HG02973 (cell line): ENCODE measurements around the gene GPR84.

Experiments
- ATAC-seq: cut with Tn5 transposase; IDR thresholded peaks from one replicate; pipeline ENCODE4 v1.9.1; 2021; ENCODE audit warnings: moderate library complexity; ENCODE audit not compliant: unreplicated experiment

GPR84 gene

DNA sequence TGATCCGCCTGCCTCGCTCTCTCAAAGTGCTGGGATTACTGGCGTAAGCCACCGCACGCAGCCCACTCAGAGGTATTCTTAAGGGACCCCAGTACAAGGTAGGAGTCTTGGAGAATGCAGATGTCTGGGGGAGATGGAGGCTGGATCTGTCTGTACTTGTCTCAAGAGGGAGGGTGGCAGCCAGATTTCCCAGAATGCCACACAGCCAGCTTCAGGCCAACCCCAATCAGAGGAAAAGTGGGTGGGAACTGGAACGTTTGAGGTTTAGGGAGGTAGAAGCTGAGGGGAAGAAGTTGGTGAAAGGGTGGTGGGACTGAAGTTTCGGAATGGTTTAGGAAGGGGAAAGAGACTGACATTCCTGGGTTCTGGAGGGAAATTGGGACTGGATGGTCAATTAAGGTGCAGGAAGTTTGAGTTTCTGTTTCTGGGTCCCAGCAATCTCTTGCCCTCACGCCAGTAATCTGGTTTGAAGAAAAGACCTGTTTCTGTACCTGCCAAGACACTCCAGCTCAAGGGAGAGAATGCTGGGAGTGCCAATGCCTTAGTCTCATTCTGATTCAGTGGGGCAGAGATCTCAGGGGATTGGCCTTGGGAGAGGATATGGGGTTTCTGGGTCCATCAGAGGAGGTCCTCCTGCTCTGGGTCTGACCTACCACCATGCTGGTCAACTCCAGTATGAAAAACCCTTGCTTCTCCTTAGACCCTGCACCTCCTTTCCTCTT is 28.4 kb upstream of the GPR84 start:
- no peak for ATAC-seq

DNA sequence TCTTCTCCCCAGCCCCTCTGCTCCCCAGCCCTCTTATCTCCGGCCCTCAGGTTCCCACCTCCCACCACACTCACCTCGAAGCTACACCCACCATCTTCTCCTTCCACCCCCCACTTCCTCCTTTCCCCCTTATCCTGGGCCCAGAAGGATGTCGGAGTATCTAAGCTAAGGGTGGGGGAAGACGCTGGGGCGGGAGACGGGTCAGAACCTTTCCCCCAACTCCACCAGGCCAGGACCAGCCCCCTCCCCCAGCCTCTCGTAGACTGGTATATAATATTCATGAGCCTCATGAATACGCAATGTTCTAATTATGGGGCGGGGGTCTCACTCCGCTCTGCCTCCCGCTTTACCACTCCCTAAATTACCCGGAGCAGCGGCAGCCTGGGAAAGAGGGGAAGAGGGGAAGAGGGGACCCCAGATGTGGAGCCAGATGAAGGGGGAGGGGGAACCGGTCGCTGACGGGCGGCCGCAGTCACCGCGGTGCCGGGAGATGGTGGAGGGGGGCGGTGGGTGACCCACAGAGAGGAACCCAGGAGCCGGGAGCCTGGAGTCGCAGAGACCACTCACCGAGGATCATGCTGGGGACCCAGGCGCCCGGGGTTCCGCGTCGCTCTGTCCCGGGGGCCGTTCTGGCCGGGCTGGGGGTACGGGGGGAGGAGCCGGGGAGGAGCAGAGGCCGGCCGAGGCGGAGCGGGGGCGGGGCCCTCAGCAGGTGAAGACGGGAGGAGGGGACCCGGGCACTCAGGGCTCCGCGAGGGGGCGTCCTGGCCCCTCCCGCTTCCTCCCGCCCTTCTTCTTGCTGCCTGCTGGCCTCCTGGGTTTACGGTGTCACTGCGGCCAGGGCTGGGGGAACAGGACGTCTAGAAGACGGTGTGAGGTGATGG is 26.6 kb upstream of the GPR84 start:
- ATAC-seq: peak; percentile 57

DNA sequence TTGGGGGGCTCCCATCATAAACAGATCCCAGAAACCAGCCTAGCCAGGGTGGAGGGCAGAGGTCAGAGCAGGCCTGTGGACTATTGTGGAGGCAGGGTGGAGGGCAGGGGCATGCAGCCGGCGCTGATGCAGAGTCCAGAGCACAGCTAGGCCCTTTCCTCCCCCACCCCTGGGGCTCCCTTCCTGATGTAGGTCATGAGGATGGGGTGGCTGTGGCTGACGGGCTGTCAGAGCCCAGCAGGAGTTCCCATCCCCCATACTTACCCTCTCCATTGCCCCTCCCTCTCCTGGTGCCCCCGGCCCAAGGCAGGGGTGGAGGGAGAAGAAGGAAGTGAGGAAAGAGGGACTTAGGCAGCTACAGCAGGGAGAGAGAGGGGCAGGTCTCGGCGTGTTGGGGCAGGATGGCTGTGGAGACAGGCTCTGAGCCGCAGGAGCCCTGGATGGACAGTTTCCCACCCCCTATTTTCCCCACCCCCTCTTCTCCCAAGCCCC is 25.9 kb upstream of the GPR84 start:
- ATAC-seq: no peak

DNA sequence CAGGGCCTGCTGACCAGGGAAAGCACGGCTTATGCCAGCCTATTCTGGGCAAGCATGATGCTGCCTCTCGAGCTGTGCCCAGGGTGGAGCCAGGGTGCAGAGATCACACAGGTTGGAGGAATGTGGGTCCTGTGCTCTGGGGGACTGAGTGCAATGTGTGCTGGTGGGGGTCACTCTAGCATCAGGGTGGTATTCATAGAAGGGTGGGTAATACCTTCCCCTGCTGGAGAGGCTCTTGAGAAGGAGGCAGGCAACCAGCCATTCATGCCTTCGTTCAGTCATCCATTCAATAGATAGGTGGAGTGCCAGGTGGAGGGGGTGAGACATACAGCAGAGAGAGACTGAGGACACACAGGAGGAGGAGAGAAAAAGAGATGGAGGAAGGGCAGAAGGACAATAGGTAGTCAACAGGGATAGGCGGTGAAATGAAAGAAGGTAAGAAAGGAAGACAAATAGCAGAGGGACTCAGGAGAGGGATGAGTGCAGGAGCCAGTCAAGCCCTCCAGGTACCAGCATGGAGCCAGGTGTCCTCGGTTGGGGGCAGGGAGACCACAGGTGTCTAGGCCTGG is 25.4 kb upstream of the GPR84 start:
- no peak for ATAC-seq

DNA sequence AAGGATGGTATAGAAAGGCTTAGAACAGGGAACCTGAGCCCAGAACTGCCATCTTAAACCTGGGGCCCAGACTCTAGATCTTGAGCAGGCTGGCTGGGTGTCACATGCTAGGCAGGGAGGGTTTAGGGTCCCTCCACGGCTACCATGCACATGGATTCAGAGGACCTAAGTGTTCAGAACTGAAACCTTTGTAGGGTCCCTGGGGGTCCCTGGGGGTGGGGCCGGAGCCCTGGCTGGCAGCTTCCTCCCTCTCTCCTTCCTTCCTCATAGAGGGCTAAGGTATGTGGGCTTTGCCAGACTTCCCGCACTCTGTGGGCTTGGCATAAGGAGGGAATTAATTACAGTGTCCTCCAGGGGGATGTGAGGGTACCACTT is 24.8 kb upstream of the GPR84 start:
- no peak for ATAC-seq

DNA sequence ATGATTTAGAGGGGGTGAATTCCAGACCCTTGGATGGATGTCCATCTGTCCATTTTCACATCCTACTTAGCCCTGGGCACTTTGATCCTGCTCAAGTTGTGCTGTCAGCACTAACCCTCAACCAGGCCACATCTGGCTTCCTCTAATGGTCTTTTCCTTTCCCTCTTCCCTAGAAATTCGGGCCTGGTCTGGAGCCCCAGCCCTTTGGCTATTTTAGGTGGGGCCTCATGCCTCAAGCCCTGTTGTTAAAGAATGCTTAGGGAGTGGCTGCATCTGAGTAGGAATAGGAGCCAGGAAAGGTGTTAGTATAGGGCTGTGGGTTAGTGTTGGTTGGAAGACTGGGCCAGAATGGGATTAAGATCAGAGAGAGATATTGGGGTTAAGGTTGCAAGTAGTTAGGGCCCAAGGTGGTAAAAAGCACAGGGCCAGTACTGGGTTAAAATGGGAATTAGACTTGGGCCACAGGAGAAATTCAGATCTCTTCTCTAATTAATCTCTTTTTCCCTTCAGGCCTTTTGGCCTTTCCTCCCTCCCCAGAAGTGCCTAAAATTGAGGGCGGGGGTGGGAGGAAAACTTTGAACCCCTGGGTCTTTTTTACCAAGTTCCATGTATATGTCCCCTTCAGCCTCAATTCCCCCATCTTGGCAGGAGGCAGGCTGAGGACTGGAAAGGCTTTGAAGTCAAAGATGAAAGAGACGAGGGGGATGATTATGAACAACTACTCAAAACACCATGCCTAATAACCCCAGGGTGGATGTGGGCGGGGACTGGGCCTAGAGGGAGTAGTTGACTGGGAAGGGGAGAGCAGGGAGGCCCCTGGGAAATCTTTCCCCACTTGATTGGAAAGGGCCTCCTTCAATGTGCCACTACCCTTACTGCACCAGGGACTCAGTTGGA is 24.2 kb upstream of the GPR84 start:
- ATAC-seq: no peak

DNA sequence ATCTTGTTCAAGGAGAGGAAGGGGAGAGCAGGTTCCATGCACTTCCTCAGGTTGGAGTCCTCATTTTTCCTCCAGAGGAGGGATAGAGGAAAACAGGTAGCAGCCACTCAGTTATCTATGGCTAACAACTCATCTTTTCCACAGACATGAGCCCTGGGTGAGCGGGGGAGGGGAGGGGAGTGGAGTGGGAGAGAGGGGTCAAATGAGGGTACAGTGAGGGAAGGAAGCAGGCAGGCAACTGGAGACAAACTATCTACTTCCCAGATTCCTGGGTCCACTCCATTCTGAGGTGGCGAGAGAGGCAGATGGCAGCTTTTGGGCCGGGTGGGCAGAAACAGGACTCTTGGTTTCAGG is 22.8 kb upstream of the GPR84 start:
- no peak for ATAC-seq

DNA sequence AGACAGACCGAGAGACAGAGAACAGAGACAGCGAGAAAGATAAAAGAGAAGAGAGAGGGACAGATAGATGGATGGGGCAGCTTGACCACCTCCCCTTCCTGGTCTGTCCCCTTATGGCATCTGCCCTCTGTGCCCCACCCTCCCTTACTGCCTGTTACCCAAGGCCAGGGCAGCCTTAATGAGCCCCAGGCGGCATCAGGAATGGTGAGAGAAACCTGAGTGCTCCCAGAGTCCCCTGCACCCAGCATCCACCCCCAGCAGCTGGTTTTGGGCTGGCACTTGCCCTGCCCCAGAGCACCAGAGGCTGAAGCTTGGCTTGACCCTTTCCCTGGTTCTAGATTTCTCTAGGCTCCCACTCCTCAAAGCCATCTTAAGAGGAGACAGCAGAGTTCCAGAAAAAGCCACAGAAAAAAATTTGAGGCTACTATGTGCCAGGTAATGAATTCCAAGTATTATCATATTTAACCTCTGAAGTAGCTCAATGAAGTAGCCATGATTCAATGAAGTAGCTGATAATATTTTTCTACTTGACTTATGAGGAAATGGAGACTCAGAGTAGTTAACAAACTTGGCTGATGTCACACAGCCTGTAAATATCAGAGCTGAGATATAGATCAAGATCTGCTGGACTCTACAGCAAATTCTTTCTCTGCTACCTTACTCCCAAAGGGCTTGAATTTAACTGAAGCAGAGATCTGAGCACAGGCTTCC is 22.3 kb upstream of the GPR84 start:
- no peak for ATAC-seq

DNA sequence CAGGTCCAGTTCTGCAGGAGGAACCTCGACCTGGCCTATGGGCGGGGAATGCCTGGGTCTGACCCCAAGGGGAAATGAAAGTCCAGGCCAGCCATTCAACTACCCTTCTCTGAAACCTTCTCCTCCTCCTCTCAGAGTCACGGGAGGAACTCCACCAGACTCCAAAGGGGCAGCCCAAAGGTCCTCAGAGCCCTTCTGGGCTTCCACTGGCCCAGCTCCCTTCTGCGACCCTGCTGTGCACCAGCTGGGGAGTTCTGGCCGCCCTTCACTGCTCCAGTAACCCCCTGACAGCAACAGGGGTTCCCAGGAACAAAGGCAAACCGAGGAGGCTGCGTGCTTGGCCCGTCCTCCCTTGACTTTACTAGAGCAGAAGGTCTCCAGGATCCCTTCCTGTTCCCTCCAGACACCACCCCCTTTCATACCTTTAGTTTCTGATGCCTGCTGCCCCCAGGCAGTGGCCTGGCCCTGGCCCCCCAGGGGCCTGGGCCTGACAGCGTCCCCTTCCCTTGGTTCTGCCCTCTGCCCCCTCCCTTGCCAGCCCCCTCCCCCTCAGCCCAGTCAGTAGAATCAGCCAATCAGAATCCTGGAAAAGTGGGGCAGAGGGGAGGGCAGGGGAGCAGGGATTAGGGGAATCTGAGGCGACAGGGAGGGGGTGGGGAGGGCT is 21.1 kb upstream of the GPR84 start:
- no peak for ATAC-seq

DNA sequence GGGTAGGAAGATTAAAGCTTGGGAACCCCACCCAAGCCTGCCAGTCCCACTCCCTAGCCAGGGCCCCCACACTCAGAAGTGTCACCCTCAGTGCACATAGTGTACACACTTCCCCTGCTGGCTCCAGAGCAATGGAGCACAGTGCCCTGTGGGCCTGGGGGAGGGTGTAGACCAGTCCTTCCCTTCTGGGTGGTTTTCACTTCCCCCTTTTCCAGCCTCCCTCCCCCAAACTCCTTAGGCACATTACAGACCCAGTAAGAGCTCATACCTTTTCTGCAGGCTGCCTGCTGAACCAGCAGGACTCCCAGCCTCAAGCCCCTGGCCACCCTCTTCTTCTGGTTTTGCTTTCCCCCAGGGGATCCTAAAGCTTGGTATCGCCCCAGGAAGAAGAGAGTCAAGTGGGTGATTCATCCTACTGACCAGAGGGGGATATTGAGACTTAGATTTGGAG is 20.3 kb upstream of the GPR84 start, which contains the start of gene ZNF385A:
Gene ZNF385A (minus strand): TSS at position 143 of the 451 bp plus-strand sequence. CDS start 219 bp downstream, outside the sequence.
- no peak for ATAC-seq

DNA sequence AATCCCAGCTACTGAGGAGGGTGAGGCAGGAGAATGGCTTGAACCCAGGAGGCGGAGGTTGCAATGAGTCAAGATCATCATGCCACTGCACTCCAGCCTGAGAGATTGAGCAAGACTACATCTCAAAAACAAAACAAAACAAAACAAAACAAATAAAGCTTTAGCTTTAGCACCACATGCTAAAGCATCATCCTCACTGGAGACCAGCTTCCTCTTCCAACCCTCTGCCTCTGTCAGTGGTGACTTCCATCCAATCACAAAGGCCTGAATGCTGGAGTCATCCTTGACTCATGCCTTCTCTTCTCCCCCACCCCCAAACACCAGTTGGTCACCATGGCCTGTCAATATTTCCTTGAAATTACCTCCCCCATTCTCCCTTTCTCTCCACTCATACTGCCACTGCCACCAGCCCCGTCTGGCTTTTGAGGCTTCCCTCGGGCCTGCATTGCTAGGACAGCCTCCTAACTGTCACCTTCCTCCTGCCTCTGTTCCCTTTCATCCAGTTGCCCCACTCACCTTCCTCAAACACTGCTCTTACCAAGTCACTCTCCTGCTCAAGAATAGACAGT is 18.8 kb upstream of the GPR84 start:
- no peak for ATAC-seq

DNA sequence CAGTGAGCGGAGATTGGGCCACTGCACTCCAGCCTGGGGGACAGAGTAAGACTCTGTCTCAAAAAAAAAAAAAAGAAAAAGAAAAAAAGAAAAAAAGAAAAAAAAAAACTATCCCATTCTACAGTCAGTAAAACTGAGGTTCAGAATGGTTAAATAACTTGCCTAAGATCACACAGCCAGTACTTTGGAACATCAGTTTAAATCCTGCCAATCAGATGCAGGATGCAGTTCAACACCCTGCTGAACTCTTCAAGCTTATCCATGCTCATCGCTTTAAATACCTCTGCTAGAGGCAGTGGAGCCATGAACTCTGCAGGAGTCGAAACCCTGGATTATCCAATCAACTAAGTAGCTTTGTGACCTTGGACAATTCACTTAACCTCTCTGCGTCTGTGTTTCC is 16.9 kb upstream of the GPR84 start:
- no peak for ATAC-seq

DNA sequence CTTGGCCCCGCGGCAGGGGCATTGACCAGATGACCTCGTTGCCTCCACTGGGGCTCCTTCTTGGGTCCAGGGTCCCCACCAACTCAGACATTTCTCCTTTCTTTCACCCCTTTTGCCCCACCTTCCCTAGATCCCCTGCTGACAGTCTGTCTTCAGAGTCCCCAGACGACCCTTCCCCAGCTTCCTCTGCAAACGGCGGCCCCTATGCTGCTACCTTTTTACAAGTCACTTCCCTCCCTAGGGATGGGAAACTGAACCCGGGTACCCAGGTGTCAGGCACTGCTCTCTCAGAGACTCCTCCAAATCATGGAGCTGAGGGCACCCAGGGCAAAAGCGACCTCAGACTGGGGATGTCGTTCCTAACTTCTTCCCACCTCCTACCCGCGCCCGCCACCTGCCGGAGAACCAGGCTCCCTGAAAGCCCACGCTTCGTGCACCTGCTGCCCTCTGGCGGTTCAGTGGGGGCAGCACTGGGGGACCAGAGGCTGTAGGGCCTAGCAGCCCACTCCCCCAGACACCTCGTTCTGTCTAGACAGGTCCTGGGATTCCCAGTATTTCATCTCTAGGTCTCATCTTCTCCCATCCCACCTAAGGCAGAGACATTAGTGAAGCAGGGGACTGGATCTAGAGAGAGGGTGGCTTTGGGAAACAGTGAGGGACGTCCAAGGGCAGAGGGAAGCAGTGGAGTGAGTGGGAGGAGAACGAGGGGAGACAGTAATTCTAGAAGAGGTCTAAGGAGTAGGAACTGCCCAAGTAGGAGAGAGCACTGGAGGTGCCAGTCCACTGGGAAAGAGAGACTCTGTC is 15.3 kb upstream of the GPR84 start:
- peak; percentile 91 for ATAC-seq

DNA sequence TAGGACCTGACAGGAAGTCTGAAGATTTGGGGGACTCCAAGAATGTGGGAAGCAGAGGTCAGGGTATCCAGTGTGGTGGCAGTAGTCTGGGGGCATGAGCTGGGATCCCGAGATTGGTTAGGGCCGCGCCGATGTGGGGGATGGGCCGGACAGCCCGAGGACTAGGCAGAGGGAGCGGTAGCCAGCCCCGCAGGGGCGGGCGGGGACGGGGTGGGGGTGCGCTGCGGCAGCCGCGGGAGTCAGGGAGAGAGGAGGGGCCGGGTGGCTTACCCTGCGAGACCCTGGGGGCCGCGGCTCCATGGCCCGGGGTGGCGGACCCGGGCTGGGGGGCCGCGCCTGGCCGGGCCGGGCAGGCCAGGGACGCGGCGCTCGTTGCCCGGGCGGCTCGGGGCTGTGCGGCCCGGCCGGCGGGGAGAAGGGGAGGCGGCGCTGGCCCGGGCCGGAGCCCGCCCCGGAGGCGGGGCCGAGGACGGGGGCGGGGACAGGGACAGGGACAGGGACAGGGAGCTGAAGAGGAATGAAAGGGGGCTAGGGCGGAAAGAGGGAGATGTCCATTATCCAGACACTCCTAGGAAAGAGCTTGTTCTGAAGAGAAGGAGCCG is 14.6 kb upstream of the GPR84 start:
- no peak for ATAC-seq

DNA sequence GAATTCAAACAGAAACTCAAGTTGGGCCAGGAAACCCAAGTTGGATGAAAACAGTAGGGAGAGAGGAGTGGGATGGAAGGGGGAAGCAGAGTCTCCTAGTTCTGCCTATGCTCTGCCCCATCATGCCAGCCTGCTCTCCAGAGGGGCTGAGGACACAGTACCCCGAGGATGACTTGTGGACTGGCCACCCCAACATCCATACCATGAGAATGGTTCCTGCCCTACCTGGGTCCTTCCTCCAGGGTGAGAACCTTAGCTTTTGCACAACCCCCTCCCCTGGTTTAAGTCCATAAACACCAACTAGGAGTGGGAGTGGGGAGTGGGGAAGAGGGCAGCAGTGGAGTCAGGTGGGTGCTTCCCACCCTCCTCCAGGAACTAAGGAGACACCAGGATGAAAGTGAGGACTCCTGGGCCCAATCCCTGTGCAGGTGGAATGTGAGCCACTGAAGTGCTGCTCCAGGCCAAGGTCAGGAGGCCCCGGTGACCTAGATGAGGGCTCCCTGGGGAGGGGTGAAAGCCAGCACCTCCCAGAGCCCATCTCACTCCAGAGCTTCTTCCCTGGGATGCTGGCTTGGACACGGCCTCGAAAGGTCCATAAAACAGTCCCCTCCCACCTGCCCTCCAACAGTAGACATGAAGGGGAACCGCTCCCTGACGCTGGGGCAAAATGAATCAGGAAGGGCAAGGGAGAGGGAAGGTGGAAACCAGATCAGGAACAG is 13.7 kb upstream of the GPR84 start:
- no peak for ATAC-seq

DNA sequence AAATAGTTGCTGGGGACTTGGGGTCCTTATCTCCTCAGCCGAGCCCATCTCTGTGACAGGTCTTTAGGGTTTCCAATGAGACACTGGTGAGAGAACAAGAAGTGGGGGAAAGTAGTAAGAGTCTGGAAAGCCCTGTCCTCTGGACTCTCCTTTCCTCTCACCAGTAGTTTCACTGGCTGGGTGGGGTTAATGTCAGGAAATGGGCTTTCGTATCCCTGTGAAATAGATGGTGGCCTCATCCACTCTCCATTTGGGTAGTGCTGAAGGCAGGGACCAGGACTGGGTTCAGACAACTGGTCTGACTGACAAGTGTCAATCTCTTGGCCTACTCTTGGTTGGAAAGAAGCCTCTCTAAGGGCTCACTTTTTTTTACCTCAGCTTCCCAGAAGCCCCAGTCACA is 12.7 kb upstream of the GPR84 start:
- no peak for ATAC-seq

DNA sequence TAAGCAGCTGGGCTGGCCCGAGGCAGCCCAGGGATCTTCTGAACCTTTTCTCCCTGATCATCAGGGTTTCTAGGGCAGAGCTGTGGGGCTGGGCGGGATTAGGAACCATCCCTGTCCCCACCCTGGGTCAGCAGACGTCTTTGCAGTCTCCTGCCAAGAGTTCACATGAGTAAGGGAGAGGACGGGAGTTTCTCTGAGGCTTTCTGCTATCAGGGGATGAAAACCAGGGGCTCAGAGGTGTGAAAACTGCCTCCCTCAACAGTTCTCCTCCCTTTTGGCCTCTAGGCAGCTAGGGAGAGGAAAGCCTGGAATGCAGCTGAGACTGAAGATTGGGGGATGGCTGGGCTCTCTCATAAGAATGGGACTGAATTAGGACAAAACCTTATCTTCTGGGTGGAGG is 12.3 kb upstream of the GPR84 start:
- ATAC-seq: no peak

DNA sequence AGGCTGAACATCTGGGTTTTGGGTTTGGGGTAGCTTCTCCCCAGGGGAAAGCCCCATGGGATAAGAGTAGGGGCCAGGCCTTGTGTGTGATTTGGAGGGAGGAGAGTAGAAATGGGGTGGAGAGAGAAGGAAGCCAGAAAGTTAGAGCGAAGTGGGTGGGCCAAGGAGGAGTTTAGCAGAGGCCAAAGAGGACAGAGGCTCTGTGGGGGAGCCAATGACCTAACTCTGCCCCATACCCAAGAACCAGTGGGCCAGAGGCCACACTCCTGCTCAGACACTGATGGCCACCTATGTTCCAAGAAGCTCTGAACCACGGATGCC is 10.9 kb upstream of the GPR84 start:
- no peak for ATAC-seq
